Brain microvascular endothelial cell (primary cell): ENCODE results near the gene UBL7.
A peak's percentile ranks its signal among the peaks of the same experiment; 100 is the strongest.

Experiments used
- DNase-seq: peaks from one replicate; pipeline ENCODE4 v3.0.0-alpha.2; 2020
- H3K27ac ChIP-seq: fragments of 250-450 bp; sonication (Bioruptor Pico); 2 replicates; pipeline ENCODE4 v1.5.1; 2020; ENCODE audit warnings: mild to moderate bottlenecking, moderate library complexity
- H3K27me3 ChIP-seq: fragments of 250-450 bp; sonication (Bioruptor Pico); replicated peaks from 2 replicates; pipeline ENCODE4 v1.5.1; 2020; ENCODE audit warnings: mild to moderate bottlenecking
- H3K36me3 ChIP-seq: fragments of 250-450 bp; sonication (Bioruptor Pico); replicated peaks from 2 replicates; pipeline ENCODE4 v1.5.1; 2020; ENCODE audit warnings: mild to moderate bottlenecking
- H3K4me3 ChIP-seq: 2 replicates; pipeline ENCODE4 v1.5.1; 2011; ENCODE audit warnings: low read depth, mild to moderate bottlenecking, control low read depth, low read length, moderate library complexity
- in situ Hi-C: cut with HindIII; loops from 2 replicates; pipeline ENCODE4 v1.10.0; 2017; ENCODE audit warnings: low sequenced_read_pairs, low pct_ligation_motif_present
- TF ChIP-seq, protein P1 (sequence below): IDR thresholded peaks from 2 replicates; pipeline ENCODE4 v1.5.1; 2011; ENCODE audit warnings: low read depth, mild to moderate bottlenecking, moderate library complexity, low read length, control low read depth, inconsistent platforms; ENCODE audit errors: missing control alignments

UBL7 gene

DNA sequence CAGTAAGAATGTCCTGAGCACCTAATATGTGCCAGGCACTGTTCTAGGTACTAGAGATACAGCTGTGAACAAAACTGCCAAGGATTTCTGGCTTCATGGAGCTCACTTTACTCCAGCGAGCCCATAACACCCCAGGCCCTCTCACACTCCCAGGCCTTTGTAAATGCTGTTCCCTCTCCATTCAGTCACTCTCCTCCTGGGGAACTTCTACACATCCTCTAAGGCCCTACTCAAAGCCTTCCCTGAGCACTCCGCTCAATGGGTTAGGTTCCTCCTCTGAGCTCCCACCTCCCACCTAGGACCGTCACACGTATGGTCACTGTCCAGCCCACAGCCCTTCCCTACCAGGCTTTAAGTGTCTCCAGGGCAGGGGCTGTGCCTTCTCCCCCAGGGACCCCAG lies 54.4 kb downstream of the UBL7 start:
- TF ChIP-seq, protein P1, sequence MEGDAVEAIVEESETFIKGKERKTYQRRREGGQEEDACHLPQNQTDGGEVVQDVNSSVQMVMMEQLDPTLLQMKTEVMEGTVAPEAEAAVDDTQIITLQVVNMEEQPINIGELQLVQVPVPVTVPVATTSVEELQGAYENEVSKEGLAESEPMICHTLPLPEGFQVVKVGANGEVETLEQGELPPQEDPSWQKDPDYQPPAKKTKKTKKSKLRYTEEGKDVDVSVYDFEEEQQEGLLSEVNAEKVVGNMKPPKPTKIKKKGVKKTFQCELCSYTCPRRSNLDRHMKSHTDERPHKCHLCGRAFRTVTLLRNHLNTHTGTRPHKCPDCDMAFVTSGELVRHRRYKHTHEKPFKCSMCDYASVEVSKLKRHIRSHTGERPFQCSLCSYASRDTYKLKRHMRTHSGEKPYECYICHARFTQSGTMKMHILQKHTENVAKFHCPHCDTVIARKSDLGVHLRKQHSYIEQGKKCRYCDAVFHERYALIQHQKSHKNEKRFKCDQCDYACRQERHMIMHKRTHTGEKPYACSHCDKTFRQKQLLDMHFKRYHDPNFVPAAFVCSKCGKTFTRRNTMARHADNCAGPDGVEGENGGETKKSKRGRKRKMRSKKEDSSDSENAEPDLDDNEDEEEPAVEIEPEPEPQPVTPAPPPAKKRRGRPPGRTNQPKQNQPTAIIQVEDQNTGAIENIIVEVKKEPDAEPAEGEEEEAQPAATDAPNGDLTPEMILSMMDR = no peak
- peak overlapping the region; percentile 30 for H3K27ac ChIP-seq
- H3K4me3 ChIP-seq = no peak overlapping the region
- H3K27me3 ChIP-seq = no peaks in the 10 kb centered on the region
- peaks cover 16% of the 10 kb centered on the region for H3K36me3 ChIP-seq
- DNase-seq = no peak
- in situ Hi-C loops = no loop called here

DNA sequence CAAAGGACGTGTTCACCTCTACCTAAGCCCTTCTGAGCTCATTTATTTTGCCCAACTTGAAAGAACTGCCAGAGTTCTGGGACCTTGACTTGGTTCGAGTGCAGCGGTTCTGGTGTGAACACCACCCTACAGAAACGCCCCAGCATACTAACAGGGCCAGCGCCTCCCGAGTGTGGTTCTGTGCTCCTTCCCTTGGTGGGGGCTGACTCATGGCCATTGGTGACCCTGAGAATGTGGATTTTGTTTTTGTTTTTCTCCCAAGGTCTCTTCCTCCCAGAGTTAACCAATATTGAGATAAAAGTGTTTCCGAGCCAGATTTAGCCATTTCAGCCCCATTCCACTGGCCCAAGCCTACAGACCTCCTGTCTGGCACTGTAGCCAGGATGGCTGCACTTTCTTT lies 55.1 kb downstream of the UBL7 start:
- peak overlapping the region; percentile 30 for H3K27ac ChIP-seq

DNA sequence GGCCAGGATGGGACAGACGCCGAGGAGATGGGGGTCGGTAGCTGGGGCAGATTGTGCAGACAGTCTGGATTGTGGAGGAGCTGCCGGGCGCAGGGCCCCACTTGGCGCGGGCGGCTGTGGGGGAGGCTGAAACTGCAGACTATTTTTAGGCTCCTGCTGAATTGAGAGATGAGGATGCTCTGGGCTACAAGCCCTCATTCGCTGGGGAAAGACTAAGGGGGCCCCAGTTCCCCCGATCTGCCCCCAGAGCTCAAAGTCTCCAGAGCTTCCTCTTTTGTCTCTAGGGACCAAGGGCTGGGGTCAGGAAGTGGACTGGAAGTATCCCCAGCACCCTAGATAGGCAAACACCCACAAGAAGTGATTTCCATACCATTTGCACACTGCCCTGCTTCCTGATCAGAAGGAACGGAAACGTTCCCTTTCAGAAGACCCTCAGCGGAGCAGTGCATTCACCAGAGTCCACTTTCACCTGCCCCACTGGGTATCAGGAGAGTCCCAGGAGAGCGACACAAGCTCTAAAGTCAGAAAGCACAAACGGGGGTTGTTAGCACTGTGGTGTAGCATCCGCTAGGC lies 56.9 kb downstream of the UBL7 start:
- TF ChIP-seq, protein P1 = no peak
- H3K4me3 ChIP-seq = no peak overlapping the region
- in situ Hi-C loops = no loop called here
- no peak for DNase-seq
- H3K27ac ChIP-seq = no peak overlapping the region
- no peaks in the 10 kb centered on the region for H3K27me3 ChIP-seq
- H3K36me3 ChIP-seq = no peaks in the 10 kb centered on the region

More for the DNA sequence above, 55.1 kb downstream of the UBL7 start:
- no peak overlapping the region for H3K4me3 ChIP-seq
- peak; percentile 31 for DNase-seq
- in situ Hi-C loops = no loop called here
- TF ChIP-seq, protein P1 = no peak
- peaks cover 9% of the 10 kb centered on the region for H3K36me3 ChIP-seq
- H3K27me3 ChIP-seq = no peaks in the 10 kb centered on the region

DNA sequence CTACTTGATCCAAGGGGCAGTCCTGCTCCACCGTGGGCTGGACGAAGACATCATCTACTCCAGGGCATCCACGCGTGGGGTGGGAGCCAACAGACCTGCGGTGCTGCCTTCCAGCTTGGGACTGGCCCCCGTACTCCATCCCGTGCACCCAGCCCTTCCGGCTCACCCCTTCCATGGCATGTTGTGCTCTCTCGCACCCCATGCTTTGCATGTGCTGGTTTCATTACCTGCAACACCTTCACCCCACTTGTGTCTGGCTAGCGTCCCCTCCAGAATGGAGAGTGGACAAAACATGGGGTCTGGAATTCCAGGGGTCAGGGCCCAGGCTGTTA lies 57.4 kb downstream of the UBL7 start:
- Histone ChIP-seq H3K36me3 (no peaks in the 10 kb centered on the region), H3K4me3 (no peak overlapping the region), H3K27ac (no peak overlapping the region), H3K27me3 (no peaks in the 10 kb centered on the region)
- TF ChIP-seq, protein P1 = no peak
- no peak for DNase-seq
- in situ Hi-C loops = no loop called here

DNA sequence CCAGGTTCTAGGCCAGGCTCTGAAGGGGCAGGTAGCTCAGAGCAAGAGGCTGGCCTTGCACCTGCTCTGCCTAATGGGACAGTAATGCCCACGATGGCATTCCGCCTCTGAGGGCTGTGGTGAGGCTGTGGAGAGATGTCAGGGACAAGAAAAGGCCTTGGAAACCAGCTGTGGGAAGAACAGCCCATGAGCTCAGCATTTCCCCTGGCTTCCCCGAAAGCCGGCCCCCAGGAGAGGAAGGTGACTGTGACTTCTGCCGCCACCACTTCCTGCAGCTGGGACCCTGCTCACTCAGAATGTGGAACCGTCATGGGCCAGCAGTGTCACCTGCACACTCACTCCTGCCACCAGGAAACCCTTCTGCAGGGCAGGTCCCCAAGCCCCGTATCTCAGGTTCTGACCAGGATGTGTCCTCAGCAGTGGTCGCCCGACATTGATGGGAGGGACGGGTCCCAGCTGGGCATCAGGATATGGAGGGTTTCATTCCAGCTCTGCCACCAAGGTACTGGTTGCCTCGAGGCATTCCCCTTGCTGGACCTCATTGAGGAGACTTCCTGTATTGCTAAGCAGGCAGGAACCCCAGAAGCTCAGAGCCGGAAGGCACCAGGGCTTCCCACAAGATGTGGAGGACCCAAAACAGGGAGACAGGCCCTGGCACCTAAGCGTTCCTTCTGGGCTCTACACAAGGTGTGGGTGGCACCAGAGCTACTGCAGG lies 57.9 kb downstream of the UBL7 start:
- Histone ChIP-seq H3K36me3 (no peaks in the 10 kb centered on the region), H3K27ac (no peak overlapping the region), H3K4me3 (no peak overlapping the region), H3K27me3 (no peaks in the 10 kb centered on the region)
- TF ChIP-seq, protein P1 = no peak
- in situ Hi-C loops = no loop called here
- no peak for DNase-seq
